ENCODE measurements around the gene TENT4B.

- TF ChIP-seq EZH2 (IDR thresholded peaks at IDR 0.05) (no peak), POLR2AphosphoS5 (IDR thresholded peaks at IDR 0.05; ENCODE audit: borderline replicate concordance, low read depth, low read length) (no peak), FOXP2 (optimal IDR thresholded peaks at IDR 0.05; ENCODE audit: control extremely low read depth, extremely low read length, insufficient read depth) (no peak)
Measured at GRCh38 chr16:50197582-50197981, 44.5 kb downstream of the TENT4B start.
